HCT116 (cell line): ENCODE data around the gene PIK3R4.

Experiments
- CTCF ChIP-seq, 3 experiments: fragments of 200-600 bp in 1 of 3; sonication (generic) in 1 of 3; IDR thresholded peaks in 2 of 3; conservative IDR thresholded peaks in 1 of 3; 2 replicates each; pipeline ENCODE4 v1.5.1; 2012 to 2017; ENCODE audit warnings: low read depth in 2 of 3, low read length in 2 of 3, antibody characterized with exemption in 1 of 3, borderline replicate concordance in 1 of 3, control low read depth in 1 of 3, mild to moderate bottlenecking in 1 of 3, mixed read lengths in 1 of 3, mixed run types in 1 of 3, moderate library complexity in 1 of 3; ENCODE audit not compliant: insufficient read depth in 1 of 3
- EZH2phosphoT487 ChIP-seq: fragments of 200-600 bp; IDR thresholded peaks from 2 replicates; pipeline ENCODE4 v1.6.1; 2018; ENCODE audit warnings: antibody characterized with exemption, borderline replicate concordance
- FOSL1 ChIP-seq: IDR thresholded peaks from 2 replicates; pipeline ENCODE4 v1.6.1; 2012; ENCODE audit warnings: low read depth

- TF ChIP-seq CTCF (IDR thresholded peaks at IDR 0.05 in 2 of 3, conservative IDR thresholded peaks at IDR 0.05 in 1 of 3; ENCODE audit: borderline replicate concordance in 1 of 3, insufficient read depth in 1 of 3, low read depth in 2 of 3, low read length in 2 of 3) (no peak), FOSL1 (no peak), EZH2phosphoT487 (no peak)
These were observed 8.4 kb downstream of the PIK3R4 start for GRCh38 chr3:130738241-130738640.
